K562 (cell line): Measurements from ENCODE around the gene MYL12A. TPM values are rescaled to one million over a fixed set of nuclear protein-coding genes. Genes with fewer than 3 reads are reported as not detected.

Experiments
- ETS1 ChIP-seq: conservative IDR thresholded peaks from 2 replicates; pipeline ENCODE4 v1.6.1; 2011; ENCODE audit warnings: low read depth, mild to moderate bottlenecking, low read length; ENCODE audit not compliant: control insufficient read depth
- FOXJ3 ChIP-seq: sonication (generic); formaldehyde crosslinking; IDR thresholded peaks from 2 replicates; pipeline ENCODE4 v1.4.0; 2020; ENCODE audit warnings: mild to moderate bottlenecking, missing genetic modification reagents
- GATAD2B ChIP-seq: fragments of 450-650 bp; IDR thresholded peaks from 2 replicates; pipeline ENCODE4 v1.6.1; 2017; ENCODE audit warnings: mild to moderate bottlenecking, borderline replicate concordance
- JUN ChIP-seq, 2 experiments: sonication (generic) in 1 of 2; formaldehyde crosslinking in 1 of 2; IDR thresholded peaks; 2 replicates each; pipeline versions ENCODE4 v1.6.1 to v1.8.0; 2012 to 2022; ENCODE audit warnings: borderline replicate concordance in 2 of 2, mild to moderate bottlenecking in 2 of 2, improper control_type of control experiment in 1 of 2, low read depth in 1 of 2, low read length in 1 of 2, missing genetic modification reagents in 1 of 2
- MTA1 ChIP-seq: fragments of 450-650 bp; IDR thresholded peaks from 2 replicates; pipeline ENCODE4 v1.6.1; 2017; ENCODE audit warnings: borderline replicate concordance
- NFATC3 ChIP-seq: fragments of 450-650 bp; IDR thresholded peaks from 2 replicates; pipeline ENCODE4 v1.6.1; 2017; ENCODE audit warnings: mild to moderate bottlenecking
- POLR2AphosphoS5 ChIP-seq: IDR thresholded peaks from 2 replicates; pipeline ENCODE4 v1.6.1; 2011; ENCODE audit warnings: mild to moderate bottlenecking, low read depth, low read length, moderate library complexity; ENCODE audit not compliant: control insufficient read depth, insufficient read depth
- SRSF1 ChIP-seq: fragments of 200-400 bp; formaldehyde crosslinking; IDR thresholded peaks from 2 replicates; pipeline ENCODE4 v1.6.1; 2017; ENCODE audit warnings: mild to moderate bottlenecking, low read depth, low read length, moderate library complexity
- TCF7 ChIP-seq: sonication (generic); IDR thresholded peaks from 2 replicates; pipeline ENCODE4 v1.6.1; 2016; ENCODE audit warnings: antibody characterized with exemption, borderline replicate concordance
- ZNF318 ChIP-seq, 2 experiments: fragments of 450-650 bp; IDR thresholded peaks; 2 replicates each; pipeline ENCODE4 v1.6.1; 2016; ENCODE audit warnings: mild to moderate bottlenecking in 2 of 2, borderline replicate concordance in 1 of 2, low read depth in 1 of 2, moderate library complexity in 1 of 2
- ZNF830 ChIP-seq: fragments of 250-450 bp; sonication (Bioruptor Pico); IDR thresholded peaks from 2 replicates; pipeline ENCODE4 v1.5.0; 2021; ENCODE audit warnings: mild to moderate bottlenecking
- polyA plus RNA-seq, 8 experiments: library from polyadenylated mRNA; depleted of rRNA in 4 of 8; stranded (reverse) in 5 of 8; unstranded in 3 of 8; fragments of >200 nt; fragmentation: Nextera tagmentation in 2 of 8; fragmentation: Illumina TruSeq in 1 of 8; extraction: Ambion mirVana in 2 of 8; extraction: Trizol in 1 of 8; gene quantifications; 2 replicates each; pipeline versions ENCODE4 v1.2.1 to v1.2.3, GENCODE V29; 2011 to 2014; ENCODE audit warnings: inconsistent platforms in 1 of 8, missing spikeins in 1 of 8
- total RNA-seq, 7 experiments: library from RNA; depleted of rRNA in 6 of 7; stranded (reverse); fragments of >200 nt in 6 of 7; fragmentation: Illumina TruSeq in 2 of 7; extraction: Trizol in 2 of 7; gene quantifications; 2 replicates each; pipeline versions ENCODE4 v1.2.1 to v1.2.3, GENCODE V29; 2011 to 2021; ENCODE audit warnings: low replicate concordance in 1 of 7
- TF ChIP-seq, protein P1 (sequence below): fragments of 450-650 bp; IDR thresholded peaks from 2 replicates; pipeline ENCODE4 v1.6.1; 2016; ENCODE audit warnings: mild to moderate bottlenecking
- TF ChIP-seq, protein P2 (sequence below): fragments of 200-800 bp; sonication (Bioruptor generic); IDR thresholded peaks from 2 replicates; pipeline ENCODE4 v1.6.1; 2017; ENCODE audit warnings: missing genetic modification characterization, missing compliant biosample characterization

The MYL12A gene
- total and polyA plus RNA-seq, 9 of the 15 experiments (the other 6 are each of a cell fraction or from before 2014, with no cell fraction given) = 308 to 1,031 (median 559) TPM

GRCh38 chr18:3248062-3248657 lies 559 bp downstream of the MYL12A start (continued):
- TF ChIP-seq ZNF318 (IDR thresholded peaks at IDR 0.05; ENCODE audit: borderline replicate concordance in 1 of 2, low read depth in 1 of 2) (no peak), GATAD2B (no peak), ZNF830 (CRISPR knock-in tag) (no peak), JUN (IDR thresholded peaks at IDR 0.05; ENCODE audit: borderline replicate concordance, low read depth, low read length) (no peak), JUN (CRISPR knock-in tag; IDR thresholded peaks at IDR 0.05; ENCODE audit: borderline replicate concordance) (no peak), SRSF1 (no peak), FOXJ3 (no peak), ETS1 (no peak), MTA1 (no peak), TCF7 (peak; percentile 44; the same call in 1 of the 2 replicates), NFATC3 (no peak), POLR2AphosphoS5 (no peak)
- TF ChIP-seq, protein P1, sequence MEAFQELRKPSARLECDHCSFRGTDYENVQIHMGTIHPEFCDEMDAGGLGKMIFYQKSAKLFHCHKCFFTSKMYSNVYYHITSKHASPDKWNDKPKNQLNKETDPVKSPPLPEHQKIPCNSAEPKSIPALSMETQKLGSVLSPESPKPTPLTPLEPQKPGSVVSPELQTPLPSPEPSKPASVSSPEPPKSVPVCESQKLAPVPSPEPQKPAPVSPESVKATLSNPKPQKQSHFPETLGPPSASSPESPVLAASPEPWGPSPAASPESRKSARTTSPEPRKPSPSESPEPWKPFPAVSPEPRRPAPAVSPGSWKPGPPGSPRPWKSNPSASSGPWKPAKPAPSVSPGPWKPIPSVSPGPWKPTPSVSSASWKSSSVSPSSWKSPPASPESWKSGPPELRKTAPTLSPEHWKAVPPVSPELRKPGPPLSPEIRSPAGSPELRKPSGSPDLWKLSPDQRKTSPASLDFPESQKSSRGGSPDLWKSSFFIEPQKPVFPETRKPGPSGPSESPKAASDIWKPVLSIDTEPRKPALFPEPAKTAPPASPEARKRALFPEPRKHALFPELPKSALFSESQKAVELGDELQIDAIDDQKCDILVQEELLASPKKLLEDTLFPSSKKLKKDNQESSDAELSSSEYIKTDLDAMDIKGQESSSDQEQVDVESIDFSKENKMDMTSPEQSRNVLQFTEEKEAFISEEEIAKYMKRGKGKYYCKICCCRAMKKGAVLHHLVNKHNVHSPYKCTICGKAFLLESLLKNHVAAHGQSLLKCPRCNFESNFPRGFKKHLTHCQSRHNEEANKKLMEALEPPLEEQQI = no peak
- TF ChIP-seq, protein P2, sequence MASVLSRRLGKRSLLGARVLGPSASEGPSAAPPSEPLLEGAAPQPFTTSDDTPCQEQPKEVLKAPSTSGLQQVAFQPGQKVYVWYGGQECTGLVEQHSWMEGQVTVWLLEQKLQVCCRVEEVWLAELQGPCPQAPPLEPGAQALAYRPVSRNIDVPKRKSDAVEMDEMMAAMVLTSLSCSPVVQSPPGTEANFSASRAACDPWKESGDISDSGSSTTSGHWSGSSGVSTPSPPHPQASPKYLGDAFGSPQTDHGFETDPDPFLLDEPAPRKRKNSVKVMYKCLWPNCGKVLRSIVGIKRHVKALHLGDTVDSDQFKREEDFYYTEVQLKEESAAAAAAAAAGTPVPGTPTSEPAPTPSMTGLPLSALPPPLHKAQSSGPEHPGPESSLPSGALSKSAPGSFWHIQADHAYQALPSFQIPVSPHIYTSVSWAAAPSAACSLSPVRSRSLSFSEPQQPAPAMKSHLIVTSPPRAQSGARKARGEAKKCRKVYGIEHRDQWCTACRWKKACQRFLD (CRISPR knock-in tag) = no peak
